LNCaP clone FGC (cell line): ENCODE data around the gene ARHGAP4.
A peak's percentile ranks its signal among the peaks of the same experiment; 100 is the strongest.

Source experiments
- DNase-seq: peaks from one replicate; pipeline ENCODE4 v3.0.0-alpha.2; 2011; ENCODE audit warnings: low read depth
- H3K4me3 ChIP-seq: 2 replicates; pipeline ENCODE4 v1.5.1; 2011; ENCODE audit warnings: mild to moderate bottlenecking, low read depth, low read length, control low read depth
- TF ChIP-seq, protein P1 (sequence below): IDR thresholded peaks from 2 replicates; pipeline ENCODE4 v1.5.1; 2012; ENCODE audit warnings: mild to moderate bottlenecking; ENCODE audit not compliant: control insufficient read depth, insufficient read depth; ENCODE audit errors: extremely low read depth

ARHGAP4 gene

DNA sequence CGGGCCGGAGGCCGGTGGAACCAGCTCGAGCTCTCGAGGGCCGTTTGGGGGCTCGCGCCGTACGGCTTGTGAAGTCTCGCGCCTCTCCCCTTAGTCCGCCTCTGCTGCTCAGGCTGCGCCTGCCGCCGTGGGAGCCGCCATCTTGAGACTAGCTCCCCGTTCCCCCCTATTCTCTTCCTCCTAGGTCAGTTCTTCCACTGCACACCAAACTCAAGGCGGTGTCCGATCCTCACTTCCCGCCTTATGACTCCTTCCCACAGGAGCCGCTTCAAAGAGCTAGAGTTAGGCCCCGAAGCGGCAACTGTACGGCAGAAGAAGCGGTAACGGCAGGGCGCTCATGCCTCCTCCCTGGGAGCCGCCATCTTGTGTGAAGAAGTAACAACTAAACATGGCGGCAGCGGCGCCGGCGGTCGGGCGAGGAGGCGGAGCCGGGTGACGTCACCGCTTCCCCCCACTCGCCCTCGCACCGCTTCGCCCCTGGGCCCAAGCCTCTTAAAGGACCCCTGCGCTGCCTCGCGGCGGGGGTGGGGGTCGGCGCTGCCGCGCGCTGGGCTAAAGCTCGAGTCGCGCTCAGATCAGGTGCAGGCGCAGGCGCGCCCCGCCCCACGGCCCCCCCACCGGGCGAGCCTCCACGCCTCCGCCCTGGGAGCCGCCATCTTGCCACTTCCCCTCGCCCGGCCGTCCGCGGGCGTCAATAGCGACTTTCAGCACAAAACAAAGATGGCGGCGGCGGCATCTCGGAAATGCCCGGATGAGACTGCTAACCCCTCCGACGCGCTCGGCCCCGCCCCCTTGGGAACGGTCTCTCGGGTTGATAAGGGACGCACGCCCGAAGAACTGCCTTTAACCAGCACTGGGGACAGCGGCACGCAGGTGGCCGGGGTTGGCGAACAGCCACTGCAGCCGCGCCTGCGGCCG is 45.6 kb upstream of the ARHGAP4 start, which contains the start of gene HCFC1:
TSS of gene HCFC1 (minus strand) at position 369 of the 918 bp plus-strand sequence. CDS start 978 bp downstream, outside the sequence.
- TF ChIP-seq, protein P1, sequence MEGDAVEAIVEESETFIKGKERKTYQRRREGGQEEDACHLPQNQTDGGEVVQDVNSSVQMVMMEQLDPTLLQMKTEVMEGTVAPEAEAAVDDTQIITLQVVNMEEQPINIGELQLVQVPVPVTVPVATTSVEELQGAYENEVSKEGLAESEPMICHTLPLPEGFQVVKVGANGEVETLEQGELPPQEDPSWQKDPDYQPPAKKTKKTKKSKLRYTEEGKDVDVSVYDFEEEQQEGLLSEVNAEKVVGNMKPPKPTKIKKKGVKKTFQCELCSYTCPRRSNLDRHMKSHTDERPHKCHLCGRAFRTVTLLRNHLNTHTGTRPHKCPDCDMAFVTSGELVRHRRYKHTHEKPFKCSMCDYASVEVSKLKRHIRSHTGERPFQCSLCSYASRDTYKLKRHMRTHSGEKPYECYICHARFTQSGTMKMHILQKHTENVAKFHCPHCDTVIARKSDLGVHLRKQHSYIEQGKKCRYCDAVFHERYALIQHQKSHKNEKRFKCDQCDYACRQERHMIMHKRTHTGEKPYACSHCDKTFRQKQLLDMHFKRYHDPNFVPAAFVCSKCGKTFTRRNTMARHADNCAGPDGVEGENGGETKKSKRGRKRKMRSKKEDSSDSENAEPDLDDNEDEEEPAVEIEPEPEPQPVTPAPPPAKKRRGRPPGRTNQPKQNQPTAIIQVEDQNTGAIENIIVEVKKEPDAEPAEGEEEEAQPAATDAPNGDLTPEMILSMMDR, result no peak
- DNase-seq, result no peak

GRCh38 chrX:153971124-153971449 is 45.0 kb upstream of the ARHGAP4 start:
- TF ChIP-seq, protein P1, result no peak
- peak overlapping the region; percentile 69 for H3K4me3 ChIP-seq
- no peak for DNase-seq

More for the DNA sequence above, 45.6 kb upstream of the ARHGAP4 start, which contains the start of gene HCFC1:
- peak within 1 kb of the TSS; percentile 69 for H3K4me3 ChIP-seq

DNA sequence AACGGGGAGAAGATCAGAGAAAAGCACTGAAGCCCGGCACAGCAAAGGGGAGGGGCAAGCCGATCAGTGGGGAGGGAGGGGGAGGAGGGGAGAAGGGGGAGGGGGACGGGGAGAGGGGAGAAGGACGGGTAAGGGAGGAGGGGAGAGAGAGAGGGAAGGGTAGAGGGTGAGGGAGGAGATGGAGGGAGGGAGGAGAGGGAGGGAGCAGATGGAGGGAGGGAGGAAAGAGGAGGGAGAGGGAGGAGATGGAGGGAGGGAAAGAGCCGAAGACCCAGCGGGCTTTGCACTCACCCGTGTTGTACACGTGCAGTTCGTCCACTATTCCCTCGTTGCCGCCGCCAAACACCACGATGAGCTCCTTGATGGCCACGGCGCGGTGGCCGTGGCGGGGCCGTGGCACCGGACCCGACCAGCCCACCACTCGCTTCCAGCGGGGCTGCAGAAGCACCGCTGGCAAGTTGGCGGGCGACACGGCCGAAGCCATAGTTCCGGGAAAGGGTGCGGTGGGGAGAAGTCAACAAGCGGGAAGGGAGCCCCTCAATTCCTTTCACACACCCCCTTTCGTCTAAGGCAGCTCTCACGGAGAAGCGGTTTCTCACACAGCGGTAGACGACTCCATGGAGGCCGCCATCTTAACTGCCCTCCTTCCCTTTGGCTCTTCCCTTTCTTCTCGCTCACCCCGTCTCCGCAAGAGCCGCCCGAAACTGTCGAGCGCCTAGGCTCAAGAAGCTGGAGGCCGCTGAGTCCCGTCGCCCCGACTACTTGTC is 44.5 kb upstream of the ARHGAP4 start:
- TF ChIP-seq, protein P1, result no peak
- peak overlapping the region; percentile 69 for H3K4me3 ChIP-seq
- no peak for DNase-seq

GRCh38 chrX:153969904-153970356 is 43.9 kb upstream of the ARHGAP4 start:
- DNase-seq, result no peak
- TF ChIP-seq, protein P1, result no peak
- H3K4me3 ChIP-seq, result peak overlapping the region; percentile 69

GRCh38 chrX:153969125-153969903 is 43.2 kb upstream of the ARHGAP4 start:
- peak overlapping the region; percentile 69 for H3K4me3 ChIP-seq
- no peak for DNase-seq
- TF ChIP-seq, protein P1, result no peak

GRCh38 chrX:153968754-153969124 is 42.7 kb upstream of the ARHGAP4 start:
- H3K4me3 ChIP-seq, result peak overlapping the region; percentile 69
- DNase-seq, result no peak
- TF ChIP-seq, protein P1, result peak; percentile 19; the same call in 1 of the 2 replicates
